Stimulated activated CD4-positive, alpha-beta T cell treated with anti-CD3 and anti-CD28 coated beads, Interleukin-1b, Interleukin-23, amount 100 ng/mL, for 1 hour (primary cell): Measurements from ENCODE around the gene SELP.

Experiments
- DNase-seq, 2 donors: peaks; one replicate each; pipeline ENCODE4 v3.0.0-alpha.2; 2020; ENCODE audit warnings: low read depth in 2 of 2

SELP gene

DNA sequence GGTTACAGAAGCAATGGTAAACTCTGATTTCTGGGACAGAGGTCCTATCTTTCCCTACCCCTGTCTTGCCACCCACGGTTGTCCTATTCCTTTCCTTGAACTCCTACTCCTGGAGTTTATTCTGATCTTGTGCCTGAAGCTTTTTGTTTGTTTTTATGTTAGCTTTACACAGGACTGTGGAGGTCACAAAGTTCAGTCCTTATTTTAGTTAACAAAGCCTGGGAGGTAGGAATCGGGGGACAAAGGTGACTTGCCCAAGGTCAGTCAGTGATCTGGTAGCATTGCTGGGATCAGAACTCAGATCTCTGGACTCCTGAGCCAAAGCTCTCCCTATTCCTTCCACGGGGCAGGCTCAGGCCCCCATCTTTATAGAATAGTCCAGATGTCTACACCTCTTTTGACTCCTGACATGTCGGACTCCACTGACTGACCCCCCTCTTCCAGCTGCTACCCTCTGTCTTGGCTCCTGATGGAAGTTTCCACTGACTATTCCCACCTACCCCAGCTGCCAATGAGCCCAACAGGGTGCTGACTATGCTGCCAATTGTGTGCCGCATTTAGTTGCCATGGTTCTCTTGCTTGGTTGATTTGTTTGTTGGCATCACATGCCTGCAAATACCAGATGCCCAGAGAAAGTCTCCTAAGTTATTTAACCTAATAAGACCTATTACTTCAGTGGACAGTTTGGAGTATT, 53.5 kb downstream of the SELP start:
- no peak for DNase-seq

DNA sequence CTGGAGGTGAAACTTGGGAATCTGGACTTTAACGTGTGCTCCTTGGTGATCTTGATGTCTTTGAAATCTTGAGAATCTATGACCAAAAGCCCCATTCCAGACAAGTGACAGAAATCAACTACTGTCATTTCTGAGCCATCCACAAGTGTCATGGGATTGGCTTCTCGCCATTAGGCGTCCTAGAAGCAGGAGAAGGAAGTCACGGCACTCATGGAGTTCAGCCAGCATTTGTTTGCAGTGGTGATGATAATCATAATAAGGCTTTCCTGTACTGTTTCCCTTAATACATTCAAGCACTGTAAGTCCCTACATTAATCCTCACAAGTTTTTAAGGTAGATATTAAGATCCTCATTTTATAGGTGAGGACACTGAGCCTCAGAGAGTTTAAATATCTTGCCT, 55.6 kb downstream of the SELP start:
- no peak for DNase-seq

DNA sequence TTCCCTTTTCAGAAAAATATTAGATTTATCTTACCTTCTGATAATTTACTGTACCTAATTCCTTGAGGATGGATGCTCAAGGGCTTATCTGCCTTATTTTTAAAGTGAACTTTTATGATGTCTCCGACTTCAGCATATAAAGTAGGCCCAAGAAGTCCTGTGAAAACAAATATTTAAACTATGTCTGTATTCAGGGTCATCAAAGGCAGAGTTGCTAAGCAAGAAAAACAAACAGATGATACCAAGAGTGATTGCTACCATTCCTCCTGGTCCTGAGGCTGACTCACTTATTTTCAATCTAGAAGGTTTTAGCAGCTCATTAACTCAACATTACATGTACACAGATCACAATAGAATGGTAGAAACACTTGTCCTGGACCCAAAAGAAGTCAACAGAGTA, 57.7 kb downstream of the SELP start:
- DNase-seq, result no peak

DNA sequence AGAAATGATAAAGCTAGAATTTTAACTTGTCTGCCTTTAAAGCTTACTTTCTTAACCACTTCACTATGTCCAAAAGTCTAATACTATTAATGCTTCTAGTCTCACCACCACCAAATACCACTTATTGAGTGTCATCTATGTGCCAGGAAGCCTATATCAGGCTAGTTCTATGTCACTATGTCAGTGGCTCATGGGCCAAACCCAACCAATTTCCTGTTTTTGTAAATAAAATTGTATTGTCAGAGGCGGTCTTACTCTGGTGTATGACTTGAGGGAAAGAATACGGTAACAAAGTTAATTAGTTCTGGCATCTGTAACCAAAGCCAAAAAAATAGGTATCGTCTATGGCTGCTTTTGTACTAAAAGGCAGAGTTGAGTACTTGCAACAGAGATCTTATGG, 58.5 kb downstream of the SELP start:
- no peak for DNase-seq

DNA sequence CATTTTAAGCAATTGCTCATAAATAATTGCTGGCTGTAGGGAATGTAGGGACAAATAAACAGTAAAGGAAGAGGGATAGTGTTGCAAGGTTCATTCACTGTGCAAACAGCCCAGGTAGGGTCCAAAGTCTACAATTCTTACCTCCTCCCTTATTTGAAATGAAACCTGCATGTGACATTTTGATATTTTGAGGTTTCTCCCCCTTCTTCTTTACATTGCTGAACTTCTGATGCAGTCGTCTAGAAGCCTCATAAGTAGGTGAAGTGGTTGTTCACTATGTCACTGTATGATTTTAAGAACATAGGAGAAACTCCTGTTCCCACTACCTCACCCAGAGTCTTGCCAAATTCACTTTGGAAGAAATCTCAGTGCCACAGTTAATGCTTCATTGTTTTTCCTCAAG, 59.8 kb downstream of the SELP start:
- DNase-seq, result no peak

DNA sequence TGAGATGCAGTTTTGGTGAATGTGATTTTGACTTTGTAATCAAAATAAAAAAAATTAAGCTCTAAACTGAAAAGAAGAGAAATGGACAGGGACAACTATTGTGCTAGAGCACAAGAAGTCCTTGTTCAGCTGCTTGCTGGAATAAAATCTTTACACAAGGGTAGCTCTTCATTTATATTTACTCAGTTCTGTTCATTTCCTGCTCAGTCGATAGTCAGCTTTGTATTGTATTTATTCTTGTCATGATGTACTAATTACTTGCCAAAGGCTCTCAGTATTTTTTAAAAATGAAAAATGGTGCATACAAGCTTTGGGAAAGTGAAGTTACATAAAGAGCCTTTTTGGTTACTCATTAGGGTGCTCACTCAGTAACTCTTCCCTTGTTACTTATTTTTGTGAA, 61.4 kb downstream of the SELP start:
- DNase-seq, result no peak

DNA sequence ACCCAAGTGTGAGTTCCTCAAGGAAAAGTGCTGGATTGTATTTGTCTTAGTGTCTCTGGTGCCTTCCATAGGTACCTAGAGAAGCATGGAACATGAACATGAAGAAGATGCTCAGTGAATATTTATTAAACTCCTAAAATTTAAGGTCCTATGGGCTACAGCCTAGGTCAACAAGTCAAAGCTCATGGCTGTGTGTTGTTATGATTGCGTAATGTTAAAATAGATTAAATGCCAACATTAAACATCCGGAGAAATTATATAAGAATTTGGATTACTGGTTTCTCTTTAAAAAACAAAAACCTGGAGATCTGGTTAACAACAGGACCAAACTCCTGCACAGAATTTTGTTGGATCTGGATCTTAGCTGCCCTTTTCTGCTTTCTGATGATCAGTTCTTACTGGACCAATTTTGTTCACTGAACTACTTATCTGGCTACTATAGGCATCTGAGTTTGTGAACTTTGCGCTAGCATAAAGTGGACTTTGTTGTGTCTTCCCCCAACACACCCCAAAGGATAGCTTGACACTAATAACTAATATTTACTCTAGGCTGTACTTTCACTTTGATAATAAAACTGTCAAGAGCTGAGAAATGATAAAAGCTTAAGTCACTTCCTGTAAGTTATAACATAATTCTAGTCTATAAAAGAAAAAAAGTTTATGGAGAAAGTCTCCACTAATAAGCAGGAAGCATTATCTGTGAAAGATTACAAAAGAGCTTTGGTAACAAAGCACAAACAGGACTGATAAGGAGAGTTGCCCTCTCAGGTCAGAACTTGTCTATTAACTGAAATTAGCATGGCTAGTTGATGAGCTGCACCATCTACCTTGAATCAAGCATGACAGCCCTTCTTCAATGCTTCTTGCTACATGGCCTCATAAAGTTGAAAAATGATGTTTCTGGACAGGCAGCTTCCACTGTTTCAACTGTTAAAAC, 64.3 kb downstream of the SELP start:
- DNase-seq, result no peak

DNA sequence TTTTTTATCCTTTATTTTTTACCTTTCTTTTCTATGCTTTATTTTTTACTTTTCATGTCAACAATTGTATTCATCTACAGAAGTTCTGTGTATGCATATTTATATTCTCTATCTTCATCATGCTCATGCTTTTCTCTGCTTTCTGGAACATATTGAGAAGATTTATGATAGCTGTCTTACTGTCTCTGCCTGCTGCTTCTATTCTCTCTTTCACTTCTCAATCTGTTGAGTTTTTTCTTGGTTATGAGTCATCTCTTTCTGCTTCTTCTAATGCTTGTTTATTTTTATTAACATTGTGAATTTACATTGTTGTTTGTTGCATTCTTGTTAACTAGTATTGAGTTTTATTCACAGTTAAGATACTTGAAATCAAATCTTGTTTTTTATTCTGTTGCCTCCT, 66.3 kb downstream of the SELP start:
- no peak for DNase-seq

DNA sequence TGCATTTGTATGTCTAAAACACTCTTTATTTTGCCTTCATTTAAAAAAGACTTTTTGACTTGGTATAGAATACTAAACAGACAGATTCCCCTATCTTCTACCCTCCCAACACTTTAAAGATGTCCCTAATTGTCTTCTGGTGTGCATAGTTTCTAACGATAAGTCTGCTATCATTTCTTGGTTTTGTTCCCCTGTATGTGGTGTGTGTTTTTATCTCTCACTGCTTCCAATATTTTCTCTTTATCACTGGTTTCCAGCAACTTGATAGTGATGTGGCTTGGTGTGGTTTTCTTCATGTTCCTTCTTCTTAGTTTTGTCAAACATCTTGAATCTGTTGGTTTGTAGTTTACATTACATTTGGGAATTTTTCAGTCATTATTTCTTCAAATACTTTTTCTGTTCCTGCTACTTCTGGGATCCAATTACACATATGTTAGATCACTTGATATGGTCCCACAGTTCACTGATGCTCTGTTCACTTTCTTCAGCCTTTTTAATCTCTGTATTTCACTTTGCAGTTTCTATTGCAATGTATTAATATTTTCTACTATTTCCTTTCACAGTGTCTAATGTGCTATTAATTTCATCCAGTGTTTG, 66.8 kb downstream of the SELP start:
- DNase-seq, result no peak

DNA sequence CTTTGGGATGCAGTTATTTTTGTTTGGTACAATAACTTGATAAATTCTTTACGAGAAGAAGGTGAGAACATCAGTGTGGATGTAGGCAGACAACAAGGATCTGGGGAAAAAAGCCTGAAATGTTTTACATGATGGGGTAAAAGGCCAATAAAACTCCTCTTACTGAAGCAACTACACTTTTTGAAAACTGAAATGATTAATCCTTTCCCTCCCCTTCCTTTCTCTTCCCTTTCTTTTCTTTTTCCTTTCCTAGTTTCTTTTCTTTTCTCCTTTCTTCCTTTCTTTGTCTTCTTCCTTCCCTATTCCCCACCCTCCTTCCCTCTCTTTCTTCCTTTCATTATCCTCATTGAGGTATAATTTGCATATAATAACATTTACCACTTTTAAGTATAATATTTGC, 68.2 kb downstream of the SELP start:
- DNase-seq, result no peak

DNA sequence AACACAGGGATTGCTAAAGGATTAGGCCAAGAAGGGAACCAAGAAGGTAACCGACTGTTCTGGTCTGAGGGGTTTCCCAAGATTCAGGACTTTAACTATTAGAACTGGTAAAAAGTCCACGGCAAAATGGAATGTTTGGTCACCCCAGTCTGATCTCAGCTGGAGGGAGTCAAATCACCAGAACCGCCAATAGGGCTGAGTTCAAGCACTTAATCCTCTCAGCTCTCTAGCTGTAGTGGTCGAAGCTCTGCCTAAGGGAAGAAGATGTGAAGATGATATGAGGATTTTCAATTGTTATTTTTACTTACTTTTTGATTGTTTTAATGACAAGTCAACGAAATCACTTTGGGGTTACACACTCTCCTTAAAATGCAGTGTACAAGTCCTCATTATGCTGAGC, 72.8 kb downstream of the SELP start:
- no peak for DNase-seq

DNA sequence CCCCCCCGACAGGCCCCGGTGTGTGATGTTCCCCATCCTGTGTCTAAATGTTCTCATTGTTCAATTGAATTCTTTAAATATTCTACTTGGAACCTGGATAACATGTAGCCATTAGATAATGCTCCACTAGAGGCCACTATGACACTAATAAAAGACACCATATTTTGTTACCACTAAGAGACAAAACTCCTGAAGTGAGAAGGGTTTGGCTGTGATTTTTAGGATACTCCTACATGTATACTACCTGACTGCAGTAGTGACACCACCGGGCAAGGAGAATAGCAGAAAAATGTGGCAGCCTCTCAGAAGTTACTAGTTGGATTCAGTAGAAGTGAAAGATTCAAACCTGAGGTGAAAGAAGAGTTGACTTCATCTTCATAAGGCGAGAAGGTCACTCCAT, 79.6 kb downstream of the SELP start:
- DNase-seq, result no peak

DNA sequence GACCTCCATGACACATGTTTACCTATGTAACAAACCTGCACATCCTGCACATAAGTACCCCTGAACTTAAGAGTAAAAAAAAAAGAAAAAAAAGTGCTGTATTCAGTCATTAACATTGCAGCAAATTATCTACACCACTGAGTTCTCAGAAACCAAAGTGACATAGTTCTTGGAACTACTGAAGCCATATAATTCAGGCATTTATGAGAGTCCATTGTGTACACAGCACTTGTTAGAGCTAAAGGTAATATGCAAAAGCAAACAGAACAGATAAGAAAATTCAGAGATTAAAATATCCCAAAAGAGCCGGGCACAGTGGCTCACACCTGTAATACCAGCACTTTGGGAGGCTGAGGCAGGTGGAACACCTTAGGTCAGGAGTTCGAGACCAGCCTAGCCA, 81.6 kb downstream of the SELP start:
- DNase-seq, result no peak

DNA sequence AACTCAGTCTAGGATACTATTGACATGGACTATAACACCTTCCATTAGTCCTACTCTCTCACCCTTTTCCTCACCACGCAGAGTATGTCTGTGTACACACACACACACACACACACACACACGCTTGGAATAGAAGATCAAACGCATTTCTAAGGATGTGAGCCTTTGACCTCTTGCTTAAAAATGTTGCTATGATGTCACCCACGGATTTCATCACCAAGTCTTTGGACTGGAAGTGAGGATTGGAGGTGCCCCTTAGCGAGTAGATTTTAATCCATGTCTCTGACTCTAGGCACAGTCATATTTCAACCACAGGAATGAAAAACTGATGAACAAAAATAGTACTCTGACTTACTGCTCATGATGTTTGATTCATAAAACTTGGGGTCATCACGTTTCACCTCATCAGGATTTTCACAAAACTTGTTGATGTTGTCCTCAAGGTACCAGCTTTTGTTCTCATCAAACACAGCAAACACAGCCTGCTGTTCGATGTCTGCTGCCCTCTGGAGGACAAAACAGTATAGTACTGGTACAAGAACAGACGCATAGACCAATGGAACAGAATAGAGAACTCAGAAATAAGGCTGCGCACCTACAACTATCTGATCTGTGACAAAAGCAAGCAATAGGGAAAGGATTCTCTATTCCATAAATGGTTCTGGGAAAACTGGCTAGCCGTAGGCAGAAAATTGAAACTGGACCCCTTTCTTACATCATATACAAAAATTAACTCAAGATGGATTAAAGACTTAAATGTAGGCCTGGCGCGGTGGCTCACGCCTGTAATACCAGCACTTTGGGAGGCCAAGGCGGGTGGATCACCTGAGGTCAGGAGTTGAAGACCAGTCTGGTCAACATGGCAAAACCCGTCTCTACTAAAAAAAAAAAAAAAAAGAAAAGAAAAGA, 83.6 kb downstream of the SELP start:
- DNase-seq, result peak in 1 of 2 donors; percentile 15

DNA sequence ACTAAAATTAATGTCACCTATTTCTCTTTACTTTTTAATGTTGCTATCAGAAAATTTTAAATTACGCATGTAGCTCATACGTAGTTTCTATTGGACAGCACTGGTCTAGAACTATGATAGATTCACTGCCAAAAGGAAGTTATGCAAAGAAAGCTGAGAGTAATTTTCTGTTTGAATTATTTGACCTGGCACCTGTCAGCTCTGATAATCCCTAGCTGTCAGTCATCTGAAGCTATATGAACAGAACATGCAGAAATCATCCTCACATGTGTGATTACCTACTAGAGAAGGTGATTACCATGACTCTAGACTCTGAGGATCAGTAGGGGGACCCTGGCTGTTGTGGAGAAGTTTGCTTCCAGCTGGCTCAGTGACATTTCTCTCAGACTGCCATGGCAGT, 84.5 kb downstream of the SELP start:
- DNase-seq, result no peak

DNA sequence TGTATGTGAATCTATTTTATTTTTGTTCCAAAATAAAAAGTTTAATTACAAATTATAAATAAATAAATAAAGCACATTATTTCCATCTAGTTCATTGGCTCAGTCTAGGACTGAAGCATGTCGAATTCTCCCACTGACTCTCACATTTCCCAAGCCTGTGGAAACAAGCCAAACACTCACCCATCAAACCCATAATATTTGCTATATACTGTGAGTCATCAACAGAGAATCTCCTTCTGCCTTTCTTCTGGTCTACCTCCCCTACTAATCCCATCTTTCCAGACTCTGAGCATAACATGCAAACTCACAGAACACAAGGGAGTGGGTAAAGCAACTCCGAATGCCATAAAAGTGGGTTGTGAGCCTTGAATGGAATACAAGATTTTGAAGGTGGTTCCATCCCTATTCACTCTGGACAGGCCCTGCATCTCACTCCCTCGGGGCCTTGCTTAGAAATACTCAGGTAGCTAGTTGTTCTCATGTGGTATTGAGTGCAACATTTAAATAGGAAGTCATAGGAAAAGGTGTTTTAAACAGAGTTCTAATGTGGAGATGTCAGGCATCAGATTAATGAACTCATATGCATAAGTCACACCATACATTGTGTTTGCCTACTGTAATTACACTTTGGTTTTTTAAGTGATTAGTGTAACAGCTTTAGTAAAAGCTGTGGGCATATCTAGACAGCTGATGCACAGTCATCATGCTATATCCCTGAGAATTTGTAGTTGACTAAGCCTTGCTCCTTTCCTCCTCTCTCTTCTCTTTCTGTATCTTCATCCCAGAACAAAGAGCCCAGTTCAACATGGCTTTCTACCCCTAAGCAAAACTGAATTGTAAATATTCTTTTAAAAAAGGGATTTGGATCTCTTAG, 90.7 kb downstream of the SELP start:
- DNase-seq, result no peak
